Activated naive CD4-positive, alpha-beta T cell treated with anti-CD3 and anti-CD28 coated beads, Interleukin-2, amount 50 U/mL, for 16 hours (primary cell): ENCODE measurements around the gene THAP6.
"Not testable (repeated sequence)": the region's sequence is repeated elsewhere in the genome, so short reads cannot be mapped to it uniquely, and the experiment has no call there.

Source experiments
- DNase-seq: peaks from one replicate; pipeline ENCODE4 v3.0.0-alpha.2; 2020

THAP6 gene

GRCh38 chr4:75514131-75514948, at the start of gene THAP6, which contains the start of gene RCHY1:
Gene THAP6, plus strand, starts transcription at chr4:75514473. Its CDS starts 980 bp downstream, at chr4:75515453.
Gene RCHY1, minus strand, starts transcription at chr4:75514403. Its CDS starts 117 bp downstream, at chr4:75514286.
- DNase-seq: peak; percentile 91

GRCh38 chr4:75469896-75470295, 44.4 kb upstream of the THAP6 start:
- no peak for DNase-seq

GRCh38 chr4:75470738-75471137, 43.5 kb upstream of the THAP6 start:
- DNase-seq: no peak

GRCh38 chr4:75477201-75477600, 37.1 kb upstream of the THAP6 start:
- no peak for DNase-seq

- no peak for DNase-seq
Measured at GRCh38 chr4:75484190-75484589, 30.1 kb upstream of the THAP6 start.

GRCh38 chr4:75490155-75490554, 24.1 kb upstream of the THAP6 start:
- no peak for DNase-seq

- DNase-seq: no peak
Measured at GRCh38 chr4:75494563-75494962, 19.7 kb upstream of the THAP6 start.

- DNase-seq: no peak
Measured at GRCh38 chr4:75495476-75495875, 18.8 kb upstream of the THAP6 start.

GRCh38 chr4:75496406-75496805, 17.9 kb upstream of the THAP6 start:
- DNase-seq: no peak

GRCh38 chr4:75497133-75497532, 17.1 kb upstream of the THAP6 start:
- DNase-seq: no peak

- no peak for DNase-seq
Measured at GRCh38 chr4:75498041-75498440, 16.2 kb upstream of the THAP6 start.

- DNase-seq: no peak
Measured at GRCh38 chr4:75499900-75500299, 14.4 kb upstream of the THAP6 start.

- no peak for DNase-seq
Measured at GRCh38 chr4:75502671-75503070, 11.6 kb upstream of the THAP6 start.

- no peak for DNase-seq
Measured at GRCh38 chr4:75505630-75506029, 8.6 kb upstream of the THAP6 start.

GRCh38 chr4:75509592-75509991, 4.7 kb upstream of the THAP6 start:
- not testable (repeated sequence) for DNase-seq

GRCh38 chr4:75511841-75512240, 2.4 kb upstream of the THAP6 start:
- no peak for DNase-seq

- DNase-seq: no peak
Measured at GRCh38 chr4:75512386-75513211, 1.7 kb upstream of the THAP6 start.

GRCh38 chr4:75513526-75514130, 645 bp upstream of the THAP6 start:
- DNase-seq: no peak

GRCh38 chr4:75514949-75515612, 808 bp downstream of the THAP6 start:
- no peak for DNase-seq

GRCh38 chr4:75516144-75516543, 1.9 kb downstream of the THAP6 start:
- DNase-seq: no peak

- DNase-seq: not testable (repeated sequence)
Measured at GRCh38 chr4:75519452-75519851, 5.2 kb downstream of the THAP6 start.

- no peak for DNase-seq
Measured at GRCh38 chr4:75525086-75525485, 10.8 kb downstream of the THAP6 start.

- no peak for DNase-seq
Measured at GRCh38 chr4:75525910-75526309, 11.6 kb downstream of the THAP6 start.
